MM.1S (cell line): ENCODE measurements around the gene RPL10.

Experiments
- DNase-seq: peaks from one replicate; pipeline ENCODE4 v3.0.0-alpha.2; 2015
- H2AFZ ChIP-seq: fragments of 300-600 bp; sonication (generic); 2 replicates; pipeline ENCODE4 v1.6.0; 2016; ENCODE audit warnings: antibody characterized with exemption, low read length
- H3F3A ChIP-seq: fragments of 300-600 bp; sonication (generic); 2 replicates; pipeline ENCODE4 v1.6.1; 2016; ENCODE audit warnings: mild to moderate bottlenecking, antibody characterized with exemption, low read length, moderate library complexity, mixed read lengths; ENCODE audit not compliant: insufficient read depth
- H3K27ac ChIP-seq: fragments of 300-600 bp; sonication (generic); 2 replicates; pipeline ENCODE4 v1.5.1; 2016; ENCODE audit warnings: mild to moderate bottlenecking, low read length
- H3K27me3 ChIP-seq: fragments of 300-600 bp; sonication (generic); replicated peaks from 2 replicates; pipeline ENCODE4 v1.6.0; 2016; ENCODE audit warnings: low read length; ENCODE audit not compliant: insufficient read depth
- H3K36me3 ChIP-seq: fragments of 300-600 bp; sonication (generic); replicated peaks from 2 replicates; pipeline ENCODE4 v1.6.1; 2016; ENCODE audit warnings: mild to moderate bottlenecking, low read length, mixed read lengths; ENCODE audit not compliant: insufficient read depth
- H3K4me1 ChIP-seq: fragments of 300-600 bp; sonication (generic); 2 replicates; pipeline ENCODE4 v1.6.1; 2016; ENCODE audit warnings: low read length, mixed read lengths
- H3K4me2 ChIP-seq: fragments of 300-600 bp; sonication (generic); 2 replicates; pipeline ENCODE4 v1.6.0; 2016; ENCODE audit warnings: low read depth, low read length
- H3K4me3 ChIP-seq: fragments of 300-600 bp; sonication (generic); 2 replicates; pipeline ENCODE4 v1.5.1; 2016; ENCODE audit warnings: low read length, mixed read lengths
- H3K79me2 ChIP-seq: fragments of 300-600 bp; sonication (generic); 2 replicates; pipeline ENCODE4 v1.6.1; 2016; ENCODE audit warnings: mixed run types, low read length, mixed read lengths
- H3K9ac ChIP-seq: fragments of 300-600 bp; sonication (generic); 2 replicates; pipeline ENCODE4 v1.6.1; 2016; ENCODE audit warnings: low read length, mixed read lengths
- H3K9me2 ChIP-seq: fragments of 300-600 bp; sonication (generic); replicated peaks from 2 replicates; pipeline ENCODE4 v1.6.1; 2016; ENCODE audit warnings: mild to moderate bottlenecking, low read length, mixed read lengths; ENCODE audit not compliant: insufficient read depth
- H3K9me3 ChIP-seq: fragments of 300-600 bp; sonication (generic); replicated peaks from 2 replicates; pipeline ENCODE4 v1.6.1; 2016; ENCODE audit warnings: mild to moderate bottlenecking, low read length, mixed read lengths; ENCODE audit not compliant: insufficient read depth
- H4K20me1 ChIP-seq: fragments of 300-600 bp; sonication (generic); 2 replicates; pipeline ENCODE4 v1.6.1; 2016; ENCODE audit warnings: mild to moderate bottlenecking, low read length, moderate library complexity, mixed read lengths; ENCODE audit not compliant: insufficient read depth
- CTCF ChIP-seq: fragments of 300-600 bp; sonication (generic); IDR thresholded peaks from 2 replicates; pipeline ENCODE4 v1.5.1; 2016; ENCODE audit warnings: antibody characterized with exemption, low read length, mixed read lengths
- EZH2 ChIP-seq: fragments of 300-600 bp; sonication (generic); optimal IDR thresholded peaks from 2 replicates; pipeline ENCODE3; 2017; ENCODE audit warnings: low read depth, mild to moderate bottlenecking, antibody characterized with exemption, low read length, mixed read lengths
- EZH2phosphoT487 ChIP-seq: fragments of 300-600 bp; sonication (generic); IDR thresholded peaks from 2 replicates; pipeline ENCODE4 v1.6.1; 2018; ENCODE audit warnings: antibody characterized with exemption, low read length

The RPL10 gene

GRCh38 chrX:154445776-154446175 is 47.6 kb downstream of the RPL10 start:
- H2AFZ ChIP-seq, result no peak overlapping the region
- H4K20me1 ChIP-seq, result no peaks in the 10 kb centered on the region
- H3K4me3 ChIP-seq, result no peak overlapping the region
- no peaks in the 10 kb centered on the region for H3K4me1 ChIP-seq
- no peaks in the 10 kb centered on the region for H3K9me3 ChIP-seq
- no peak overlapping the region for H3K9ac ChIP-seq
- no peaks in the 10 kb centered on the region for H3K9me2 ChIP-seq
- no peak overlapping the region for H3K4me2 ChIP-seq
- no peak for TF ChIP-seq EZH2
- TF ChIP-seq EZH2phosphoT487, result no peak
- no peak for TF ChIP-seq CTCF
- H3K27me3 ChIP-seq, result no peaks in the 10 kb centered on the region
- H3K36me3 ChIP-seq, result no peaks in the 10 kb centered on the region
- no peak overlapping the region for H3K27ac ChIP-seq
- no peak for DNase-seq
- peaks cover 8% of the 10 kb centered on the region for H3F3A ChIP-seq
- peaks cover 20% of the 10 kb centered on the region for H3K79me2 ChIP-seq

- H3F3A ChIP-seq, result peaks cover 8% of the 10 kb centered on the region
- no peaks in the 10 kb centered on the region for H3K9me3 ChIP-seq
- H3K4me1 ChIP-seq, result no peaks in the 10 kb centered on the region
- H3K4me3 ChIP-seq, result no peak overlapping the region
- DNase-seq, result no peak
- H4K20me1 ChIP-seq, result no peaks in the 10 kb centered on the region
- H2AFZ ChIP-seq, result no peak overlapping the region
- H3K27ac ChIP-seq, result no peak overlapping the region
- H3K27me3 ChIP-seq, result no peaks in the 10 kb centered on the region
- TF ChIP-seq CTCF, result no peak
- no peak for TF ChIP-seq EZH2phosphoT487
- no peak for TF ChIP-seq EZH2
- H3K4me2 ChIP-seq, result no peak overlapping the region
- H3K36me3 ChIP-seq, result no peaks in the 10 kb centered on the region
- no peaks in the 10 kb centered on the region for H3K9me2 ChIP-seq
- H3K79me2 ChIP-seq, result peaks cover 20% of the 10 kb centered on the region
- H3K9ac ChIP-seq, result no peak overlapping the region
Observed at GRCh38 chrX:154446430-154446829, 48.3 kb downstream of the RPL10 start.

- no peak for DNase-seq
- Histone ChIP-seq H3K79me2 (peaks cover 20% of the 10 kb centered on the region), H3K36me3 (no peaks in the 10 kb centered on the region), H2AFZ (no peak overlapping the region), H3K9ac (no peak overlapping the region), H3K27ac (no peak overlapping the region), H3F3A (peaks cover 2% of the 10 kb centered on the region), H4K20me1 (no peaks in the 10 kb centered on the region), H3K4me1 (no peaks in the 10 kb centered on the region), H3K4me3 (no peak overlapping the region), H3K9me3 (no peaks in the 10 kb centered on the region), H3K4me2 (no peak overlapping the region), H3K27me3 (no peaks in the 10 kb centered on the region), H3K9me2 (no peaks in the 10 kb centered on the region)
- TF ChIP-seq EZH2phosphoT487, result no peak
- TF ChIP-seq CTCF, result no peak
- no peak for TF ChIP-seq EZH2
Observed at GRCh38 chrX:154448484-154448883, 50.3 kb downstream of the RPL10 start.
